Muscle of back (tissue), 11 donors: Measurements from ENCODE around the gene DTX4. TPM values are rescaled to one million over a fixed set of nuclear protein-coding genes. Genes with fewer than 3 reads are reported as not detected.

ENCODE experiments used
- DNase-seq, 3 donors: peaks; one replicate each; pipeline versions ENCODE4 v3.0.0 to v3.0.0-alpha.2; 2013
- polyA plus RNA-seq, 10 donors: library from polyadenylated mRNA; unstranded; fragments of 120-200 nt; gene quantifications; one replicate each; pipeline ENCODE4 v1.2.1, GENCODE V29; 2013; ENCODE audit not compliant: insufficient read length in 10 of 10

The DTX4 gene
- polyA plus RNA-seq, 10 donors, result 16.1 to 29.2 (median 19.8) TPM

DNA sequence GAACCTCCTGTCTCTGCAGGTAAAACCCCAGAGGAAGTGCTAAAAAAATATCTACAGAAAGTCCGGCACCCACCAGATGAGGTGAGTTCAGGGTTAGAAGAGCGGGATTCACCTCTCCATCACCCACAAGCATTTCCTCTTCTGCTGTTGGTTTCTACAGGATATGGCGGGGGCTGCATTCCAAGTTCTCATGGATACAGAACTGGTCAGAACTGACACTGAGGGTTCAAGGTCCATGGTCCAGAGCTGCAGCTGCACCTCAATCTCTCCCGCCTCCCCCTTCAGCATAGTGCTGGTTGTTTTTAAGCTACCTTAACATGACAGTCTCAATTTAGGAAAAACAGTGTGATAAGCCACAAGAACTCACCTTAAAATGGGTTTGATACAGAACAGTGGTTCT lies 19.2 kb downstream of the DTX4 start:
- DNase-seq, result no peak

DNA sequence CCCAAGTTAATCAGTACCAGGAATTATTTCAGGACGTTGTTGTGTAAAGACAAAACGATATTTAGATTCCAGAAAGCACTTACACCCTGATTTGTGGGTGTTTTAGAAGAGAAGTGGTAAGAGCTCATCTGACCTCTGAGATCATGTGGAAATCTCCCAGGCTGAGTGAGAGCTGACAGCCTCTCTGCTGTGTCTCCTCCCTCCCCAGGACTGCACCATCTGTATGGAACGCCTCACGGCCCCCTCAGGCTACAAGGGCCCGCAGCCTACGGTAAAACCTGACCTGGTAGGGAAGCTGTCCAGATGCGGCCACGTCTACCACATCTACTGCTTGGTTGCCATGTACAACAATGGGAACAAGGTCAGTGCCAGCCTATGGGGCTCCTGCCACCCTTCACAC lies 20.0 kb downstream of the DTX4 start:
- DNase-seq, result no peak

DNA sequence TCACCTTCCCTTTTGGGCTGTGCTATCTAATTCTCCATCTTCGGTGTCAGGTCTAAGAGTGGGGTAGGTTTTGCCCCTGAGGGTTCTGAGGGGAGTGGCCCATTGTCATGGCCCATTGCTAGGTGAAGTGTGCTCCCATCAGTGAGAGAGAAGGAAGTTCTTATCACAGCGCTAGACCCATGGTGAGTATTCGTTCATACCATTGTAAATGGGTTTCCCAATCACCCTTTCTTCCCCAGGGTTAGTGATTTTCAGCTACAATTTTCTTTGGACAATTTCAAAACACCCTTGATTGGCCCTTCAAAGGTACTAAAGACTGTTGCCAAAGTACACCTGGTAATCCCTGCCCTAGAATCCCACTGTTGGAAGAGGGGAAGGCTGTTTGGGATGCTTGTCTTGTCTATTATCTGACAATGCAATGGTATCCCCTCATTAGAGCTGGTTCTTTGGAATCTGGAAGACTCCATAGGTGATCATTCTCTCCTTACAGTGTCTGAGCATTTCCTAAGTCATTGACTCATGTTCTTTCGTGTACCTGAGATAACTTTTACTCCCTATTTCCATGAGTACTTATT lies 20.6 kb downstream of the DTX4 start:
- no peak for DNase-seq

DNA sequence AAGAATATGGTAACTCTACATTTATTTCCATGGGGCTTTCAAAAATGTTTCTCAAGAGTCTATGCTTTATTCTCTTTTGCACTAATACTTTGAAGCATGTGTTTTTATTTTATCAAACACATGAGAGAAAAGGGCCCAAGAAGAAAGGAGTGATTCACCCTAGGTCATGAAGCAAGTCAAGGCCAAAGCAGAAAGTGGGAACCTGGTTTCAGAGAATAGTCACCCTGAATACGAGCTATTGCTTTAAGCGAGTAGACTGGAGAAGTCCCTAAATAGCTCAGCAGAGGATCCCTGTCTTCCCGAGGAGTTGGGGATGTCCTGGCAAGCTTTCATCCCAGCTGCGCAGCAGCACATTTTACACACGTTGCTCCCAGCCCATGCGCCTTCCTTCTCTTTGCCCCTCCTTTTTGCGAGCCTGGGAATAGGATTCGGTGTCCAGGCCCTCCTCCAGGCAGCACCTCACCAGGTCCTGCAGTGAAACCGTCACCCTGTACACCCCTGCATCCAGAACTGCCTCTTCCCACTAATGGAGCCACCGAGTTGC lies 21.7 kb downstream of the DTX4 start:
- peak in 2 of 3 donors; percentile 49 to 75 for DNase-seq

DNA sequence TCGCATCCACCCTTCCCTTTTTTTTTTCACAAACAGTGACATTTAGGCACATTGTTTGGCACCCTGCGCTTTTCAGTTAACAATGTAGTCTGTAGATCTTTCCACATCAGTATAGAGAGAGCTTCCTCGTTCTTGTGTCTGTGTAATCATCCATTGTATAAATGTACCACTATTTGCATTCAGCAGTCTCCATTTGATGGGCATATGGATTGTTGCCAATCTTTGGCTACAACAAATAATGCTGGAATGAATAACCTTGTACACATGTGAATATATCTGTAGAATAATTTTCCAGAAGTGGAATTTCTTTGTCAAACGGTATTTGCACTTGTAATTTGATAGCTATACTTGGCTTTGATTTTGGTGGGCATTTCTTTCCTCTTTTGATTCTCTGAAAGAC lies 23.7 kb downstream of the DTX4 start:
- DNase-seq, result no peak

DNA sequence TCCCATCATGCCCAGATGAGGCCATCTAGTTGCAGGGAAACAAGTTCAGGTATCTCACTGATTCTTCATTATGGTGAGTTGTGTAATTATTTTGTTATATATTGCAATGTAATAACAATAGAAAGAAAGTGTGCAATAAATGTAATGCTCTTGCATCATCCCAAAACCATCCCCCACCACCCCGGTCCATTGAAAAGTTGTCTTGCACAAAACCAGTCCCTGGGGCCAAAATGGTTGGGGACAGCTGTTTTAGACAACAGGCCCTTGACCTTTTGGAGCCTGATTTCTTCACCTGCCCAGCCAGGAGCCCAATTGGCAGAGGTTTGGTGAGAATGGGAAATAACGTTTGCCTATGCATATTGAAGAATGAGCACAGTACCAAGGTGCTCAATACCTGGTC lies 24.8 kb downstream of the DTX4 start:
- no peak for DNase-seq

DNA sequence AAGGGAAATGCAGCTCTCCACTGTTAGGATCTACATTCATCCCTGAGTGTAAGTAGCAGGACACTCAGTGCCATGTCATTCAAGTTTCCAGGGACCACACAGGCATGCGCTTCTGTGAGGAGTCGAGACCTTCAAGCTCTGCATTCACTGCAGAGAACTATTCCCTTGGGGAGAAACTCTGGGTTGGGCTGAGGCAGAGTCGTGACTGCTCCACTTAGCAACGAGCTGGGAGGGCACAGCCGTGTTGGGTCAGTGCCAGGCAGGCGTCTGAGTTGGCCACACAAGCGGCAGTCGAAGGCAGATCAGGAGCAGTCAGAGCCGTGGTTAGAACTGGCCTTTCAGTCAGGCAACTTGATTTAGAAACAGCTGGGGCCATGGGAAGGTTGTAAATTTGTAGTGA lies 26.1 kb downstream of the DTX4 start:
- DNase-seq, result peak; percentile 69 to 77 (median 71)

DNA sequence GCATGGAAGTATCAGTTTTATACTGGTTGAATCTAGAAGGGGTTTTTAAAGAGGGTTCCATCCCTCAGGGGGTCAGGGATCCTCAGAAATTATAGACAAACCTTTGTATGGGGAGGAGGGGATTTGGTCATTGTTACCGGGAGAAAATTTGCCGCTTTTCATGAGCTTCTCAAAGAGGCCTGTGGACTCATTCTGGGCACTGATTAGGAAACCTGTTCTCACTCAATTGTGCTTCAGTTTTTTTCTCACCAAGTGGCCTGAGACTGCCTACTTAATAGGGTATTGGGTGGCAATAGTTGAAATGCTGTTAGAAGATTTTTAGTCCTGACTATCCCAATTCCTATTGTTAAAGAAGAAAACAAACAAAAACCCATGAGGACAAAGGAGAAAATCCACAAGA lies 26.8 kb downstream of the DTX4 start:
- DNase-seq, result no peak

DNA sequence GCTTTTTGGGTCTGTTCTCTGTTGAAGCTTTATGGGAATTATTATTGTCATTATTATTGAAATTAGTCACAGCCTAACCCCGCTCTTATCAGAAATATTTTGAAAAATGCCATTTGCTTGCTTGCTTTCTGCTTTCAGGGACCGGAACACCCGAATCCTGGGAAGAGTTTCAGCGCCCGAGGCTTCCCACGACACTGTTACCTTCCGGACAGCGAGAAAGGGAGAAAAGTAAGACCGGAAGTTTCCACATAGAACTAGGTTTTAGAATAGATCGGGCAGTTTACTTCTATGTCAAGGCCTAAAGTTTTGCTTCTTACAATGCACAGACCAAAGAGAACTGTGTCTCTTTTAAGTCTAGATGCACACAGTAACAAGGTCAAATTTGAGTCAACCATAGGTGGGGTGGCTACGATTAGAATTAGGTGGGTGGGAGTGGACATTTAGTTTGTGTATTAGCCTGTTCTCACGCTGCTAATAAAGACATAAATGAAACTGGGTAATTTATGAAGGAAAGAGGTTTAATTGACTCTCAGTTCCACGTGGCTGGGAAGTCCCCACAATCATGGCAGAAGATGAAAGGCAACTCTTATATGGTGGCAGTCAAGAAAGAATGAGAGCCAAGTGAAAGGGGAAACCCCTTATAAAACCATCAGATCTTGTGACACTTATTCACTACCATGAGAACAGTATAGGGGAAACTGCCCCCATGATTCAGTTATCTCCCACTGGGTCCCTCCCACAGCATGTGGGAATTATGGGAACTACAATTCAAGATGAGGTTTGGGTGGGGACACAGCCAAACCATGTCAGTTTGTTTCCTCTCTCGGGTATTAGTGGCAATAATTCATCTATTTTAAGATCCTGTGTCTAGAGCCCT lies 27.9 kb downstream of the DTX4 start:
- no peak for DNase-seq

DNA sequence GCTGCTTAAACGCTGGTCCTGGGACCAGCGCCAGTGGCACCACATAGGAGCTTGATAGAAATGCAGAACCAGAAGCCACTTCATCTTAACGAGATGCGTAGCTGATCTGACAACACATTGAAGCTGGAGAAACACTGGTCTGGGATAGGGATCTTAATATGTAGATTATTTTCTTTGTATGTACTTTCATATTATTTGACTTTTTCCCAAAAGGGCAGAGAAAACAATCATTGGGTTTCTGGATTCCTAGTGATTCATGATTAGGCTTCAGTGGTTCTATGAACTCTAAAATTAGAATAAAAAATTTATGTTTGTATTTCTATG lies 28.5 kb downstream of the DTX4 start:
- DNase-seq, result no peak

DNA sequence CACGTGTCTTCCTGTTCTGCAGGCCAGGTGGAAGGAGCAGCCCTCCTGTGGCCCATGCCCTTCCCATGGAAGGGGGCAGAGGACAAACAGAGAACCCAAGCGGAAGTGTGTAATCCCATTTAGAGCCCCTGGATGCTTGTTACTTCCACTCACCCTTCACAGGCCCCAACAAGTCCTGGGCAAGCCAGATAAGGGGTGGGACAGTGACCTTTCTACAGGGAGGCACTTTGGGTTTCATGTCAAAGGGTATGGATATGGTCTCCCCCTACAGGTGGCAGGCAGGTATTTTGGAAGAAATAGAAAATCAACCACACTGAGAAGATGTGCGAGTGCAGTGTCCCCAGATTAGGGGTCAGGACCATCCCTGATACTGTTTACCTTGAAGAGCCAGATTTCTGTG lies 29.4 kb downstream of the DTX4 start:
- DNase-seq, result no peak

DNA sequence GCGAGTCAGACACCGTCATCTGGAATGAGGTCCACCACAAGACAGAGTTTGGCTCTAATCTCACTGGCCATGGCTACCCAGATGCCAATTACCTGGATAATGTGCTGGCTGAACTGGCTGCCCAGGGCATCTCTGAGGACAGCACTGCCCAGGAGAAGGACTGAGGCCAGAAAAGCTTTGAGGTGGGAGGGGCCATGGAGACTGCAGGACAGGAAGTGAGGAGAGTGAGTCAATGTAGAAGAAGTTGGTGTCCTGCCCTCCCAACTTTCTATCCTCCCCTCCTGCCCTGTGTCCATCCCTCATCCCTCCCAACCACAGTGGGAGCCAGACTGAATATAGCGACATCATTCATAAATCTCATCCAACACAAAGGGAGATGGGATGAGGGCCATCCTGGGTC lies 32.8 kb downstream of the DTX4 start:
- DNase-seq, result no peak

DNA sequence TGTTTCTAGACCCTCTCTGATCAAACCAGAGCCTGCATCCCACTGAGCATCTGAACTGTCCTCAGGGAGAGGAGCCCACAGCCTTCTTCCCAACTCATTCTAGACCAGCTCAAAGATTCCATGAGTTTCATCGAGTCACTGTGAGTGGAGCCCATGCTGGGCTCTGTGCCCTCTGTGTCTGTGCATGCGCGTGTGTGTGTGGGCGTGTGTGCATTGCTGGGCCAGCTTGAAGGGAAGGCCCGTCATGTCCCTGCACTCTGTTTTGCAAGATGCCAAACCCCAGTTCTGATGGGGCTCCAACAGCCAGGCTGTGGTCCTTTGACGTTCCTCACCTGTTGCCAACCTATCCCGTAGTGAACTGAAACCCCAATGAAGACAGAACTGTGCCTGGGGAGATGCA lies 33.7 kb downstream of the DTX4 start:
- no peak for DNase-seq

DNA sequence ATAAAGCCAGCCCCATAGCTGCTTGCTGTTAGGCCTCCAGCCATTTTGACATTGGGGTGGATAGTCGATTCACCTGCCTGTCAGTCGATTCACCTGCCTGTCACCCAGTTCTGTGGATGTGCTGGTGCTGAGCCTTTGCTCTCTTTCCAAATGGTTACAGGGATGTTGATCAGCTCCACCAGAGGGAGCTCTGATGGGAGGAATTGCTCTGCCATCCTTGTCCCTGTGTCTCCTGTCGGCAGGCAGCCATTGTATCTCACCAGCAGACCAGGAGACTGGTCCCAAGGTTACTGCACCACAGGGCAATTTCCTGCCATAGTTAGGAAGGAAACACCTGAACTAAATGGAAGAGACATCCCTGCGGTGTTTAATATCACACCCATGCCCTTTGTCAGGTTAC lies 34.7 kb downstream of the DTX4 start:
- DNase-seq, result no peak

DNA sequence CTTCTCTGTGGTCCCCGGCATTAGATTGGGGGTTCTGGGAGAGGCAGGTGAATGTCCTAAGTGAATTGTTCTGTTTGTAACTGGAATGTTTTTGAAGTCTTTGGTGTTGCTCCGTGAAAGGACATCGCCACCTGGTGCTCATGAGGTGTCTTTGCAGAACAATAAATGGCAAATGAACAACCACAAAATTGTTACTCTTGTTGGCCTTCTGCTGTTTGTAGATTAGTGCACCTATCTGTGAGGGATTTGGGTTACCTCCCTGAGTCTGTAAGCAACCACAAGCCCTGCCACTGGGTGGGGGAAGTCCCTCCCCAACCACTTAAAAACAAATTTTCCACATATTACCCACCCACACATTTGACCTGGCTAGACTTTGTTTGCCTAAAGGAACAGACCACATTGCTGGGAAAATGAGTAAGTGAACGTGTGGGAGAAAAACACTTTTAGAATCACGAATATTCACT lies 36.1 kb downstream of the DTX4 start:
- DNase-seq, result peak in 2 of 3 donors; percentile 53 to 70

DNA sequence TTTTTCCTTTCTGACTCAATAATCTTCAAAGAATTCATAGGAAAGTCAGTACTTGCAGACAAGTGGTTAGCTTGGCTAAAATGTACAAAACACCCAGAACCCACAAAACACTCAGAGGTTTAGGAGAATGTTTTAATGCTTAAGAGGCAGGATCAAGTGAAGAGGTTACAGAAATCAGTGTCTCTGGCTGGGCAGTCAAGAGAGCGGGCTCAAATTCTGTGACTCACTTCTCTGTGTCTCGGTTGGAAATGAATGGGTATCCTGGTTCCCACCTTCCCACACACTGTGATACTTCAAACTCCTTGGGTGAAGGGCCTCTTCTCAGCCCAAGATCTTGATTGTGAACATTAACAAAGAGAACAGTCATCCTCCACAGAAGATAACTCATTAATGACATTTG lies 37.0 kb downstream of the DTX4 start:
- no peak for DNase-seq

DNA sequence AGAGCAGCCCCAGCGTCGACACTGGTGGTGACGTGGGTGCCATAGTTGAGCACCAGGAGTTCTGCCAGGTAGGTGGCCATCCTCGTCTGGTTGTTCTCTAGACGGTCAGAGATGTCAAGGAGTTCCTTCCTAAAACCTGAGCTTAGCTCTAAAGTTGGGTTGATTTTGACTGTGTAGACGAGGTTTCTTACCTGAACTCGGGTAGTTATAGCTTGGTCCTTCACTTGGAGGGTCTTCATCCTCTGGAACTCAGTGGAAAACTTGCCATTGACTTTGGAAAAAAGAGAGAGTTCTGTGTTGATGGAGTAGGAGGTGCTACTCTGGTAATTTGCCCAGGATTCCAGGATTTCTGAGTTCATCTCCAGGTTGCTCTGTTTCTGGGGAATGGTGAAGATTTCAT lies 40.3 kb downstream of the DTX4 start:
- no peak for DNase-seq

DNA sequence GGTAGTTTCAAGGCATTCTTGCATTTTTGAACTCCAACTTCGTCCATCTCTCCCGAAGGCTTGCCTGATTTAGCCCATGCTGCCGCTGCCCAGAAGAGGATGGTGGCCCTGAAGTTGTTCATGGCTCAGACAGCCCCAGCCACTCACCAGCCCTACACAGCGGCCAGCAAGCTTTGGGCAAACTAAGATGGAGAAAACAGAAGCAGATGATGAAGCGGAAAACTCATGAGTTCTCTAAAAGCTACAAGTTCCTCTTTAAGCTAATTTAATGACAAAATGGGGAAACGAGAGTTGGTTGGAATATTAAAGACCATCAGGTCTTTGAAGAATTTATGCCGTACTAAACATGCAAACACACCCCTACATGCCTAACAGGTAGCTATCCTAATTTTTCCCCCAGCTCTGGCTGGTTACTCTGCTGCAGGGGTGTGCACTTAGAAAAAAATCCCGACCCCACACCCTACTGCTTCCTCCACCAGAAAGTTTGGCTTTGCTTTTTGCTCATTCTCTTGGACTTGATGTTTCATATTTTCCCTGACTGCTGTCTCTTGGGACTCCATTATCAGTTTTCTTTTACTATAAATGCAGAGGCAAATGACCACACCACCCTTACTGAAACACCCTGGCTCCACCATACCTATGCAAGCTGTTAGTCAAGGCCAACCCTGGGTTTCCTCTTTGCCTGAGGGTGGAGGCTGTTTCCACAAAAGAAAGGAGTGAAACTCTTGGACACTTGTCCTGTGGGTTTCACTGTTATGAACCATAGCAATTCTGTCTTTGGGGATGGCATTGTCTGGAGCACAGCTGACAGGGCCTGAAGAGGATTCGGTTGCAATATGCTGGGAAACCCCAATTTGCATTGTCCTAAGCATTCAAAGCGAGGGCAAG lies 41.1 kb downstream of the DTX4 start, which contains the start of gene MPEG1:
TSS of gene MPEG1 (minus strand) at position 184 of the 888 bp plus-strand sequence. CDS start at position 122, 62 bp downstream.
- no peak for DNase-seq

DNA sequence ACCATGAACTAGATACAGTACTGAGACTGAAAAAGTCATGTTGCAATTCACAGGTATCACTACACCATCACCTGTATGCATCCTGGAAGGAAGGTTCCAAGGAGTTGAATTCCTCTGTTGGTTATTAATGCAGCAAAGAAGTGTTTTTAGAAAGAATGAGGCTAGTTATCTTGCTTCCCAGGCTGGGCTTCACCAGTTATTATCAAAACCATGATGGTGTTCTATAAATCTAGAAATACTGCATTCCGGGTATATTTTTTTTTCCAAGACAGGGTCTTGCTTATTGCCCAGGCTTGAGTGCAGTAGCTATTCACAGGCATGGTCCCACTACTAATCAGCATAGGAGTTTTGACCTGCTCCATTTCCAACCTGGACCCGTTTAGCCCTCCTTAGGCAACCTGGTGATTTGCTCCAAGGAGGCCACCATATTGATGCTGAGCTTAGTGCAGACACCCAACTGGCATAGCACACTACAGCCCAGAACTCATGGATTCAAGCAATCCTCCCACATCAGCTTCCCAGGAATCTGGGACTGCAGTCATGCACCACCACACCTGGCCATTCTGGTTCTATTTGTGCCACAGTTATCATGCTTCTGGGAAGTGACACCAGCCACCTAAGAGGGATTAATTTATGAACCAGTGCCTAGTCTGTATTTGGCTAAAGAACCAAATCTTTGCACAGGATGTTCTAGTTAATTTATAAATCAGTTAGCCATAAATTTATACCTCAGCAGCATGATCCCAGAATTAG lies 42.4 kb downstream of the DTX4 start:
- no peak for DNase-seq

DNA sequence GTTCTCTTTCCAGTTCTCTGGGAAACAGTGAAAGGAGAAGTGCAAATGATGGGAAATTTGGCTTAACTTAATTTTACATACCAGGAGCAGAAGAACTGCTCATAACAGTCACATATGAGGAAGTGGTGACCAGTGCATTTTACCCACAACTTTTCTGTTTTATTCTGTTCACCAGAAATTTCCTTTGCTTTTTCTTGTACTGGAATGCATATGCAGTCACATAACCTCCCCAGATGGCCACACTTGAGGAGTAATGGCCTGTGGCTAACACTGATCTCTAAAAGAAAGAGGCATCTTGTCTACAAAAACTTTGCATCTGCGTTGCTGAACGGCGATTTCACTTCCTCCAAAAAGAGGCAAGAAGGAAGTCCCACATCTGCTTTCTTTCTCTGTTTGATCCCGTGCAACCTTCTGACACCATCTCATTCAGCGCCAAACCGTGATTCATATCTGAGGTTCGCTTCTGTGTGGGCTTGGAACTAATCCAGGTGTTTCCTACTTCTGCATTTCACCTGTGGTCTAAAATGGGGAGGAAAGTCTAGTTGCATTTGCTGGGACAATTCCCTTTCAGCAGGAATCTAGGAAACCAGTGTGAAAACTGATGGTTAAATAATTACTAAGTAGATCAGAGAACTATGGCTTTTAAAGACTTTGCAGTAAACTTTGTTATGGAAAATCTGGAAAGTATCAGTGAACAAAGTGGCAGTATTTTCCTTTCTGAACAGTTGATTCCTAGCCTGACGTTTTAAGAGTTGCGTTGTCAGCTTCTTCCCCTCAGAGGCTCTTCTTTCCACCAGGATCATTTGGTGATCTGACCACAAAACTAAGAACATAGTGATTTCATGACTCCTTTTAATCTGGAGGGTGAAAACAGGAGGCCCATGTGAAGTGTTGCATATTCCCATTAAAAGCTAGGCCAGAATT lies 45.0 kb downstream of the DTX4 start:
- peak in 2 of 3 donors; percentile 59 to 72 for DNase-seq
